ENCODE data around the gene PPM1H. TPM values are rescaled to one million over a fixed set of nuclear protein-coding genes. Genes with fewer than 3 reads are reported as not detected.

The PPM1H gene
- total and polyA plus RNA-seq, 2 of the 8 experiments (the other 6 are each of a cell fraction or from before 2014, with no cell fraction given), result 16.4 to 36.1 TPM

DNA sequence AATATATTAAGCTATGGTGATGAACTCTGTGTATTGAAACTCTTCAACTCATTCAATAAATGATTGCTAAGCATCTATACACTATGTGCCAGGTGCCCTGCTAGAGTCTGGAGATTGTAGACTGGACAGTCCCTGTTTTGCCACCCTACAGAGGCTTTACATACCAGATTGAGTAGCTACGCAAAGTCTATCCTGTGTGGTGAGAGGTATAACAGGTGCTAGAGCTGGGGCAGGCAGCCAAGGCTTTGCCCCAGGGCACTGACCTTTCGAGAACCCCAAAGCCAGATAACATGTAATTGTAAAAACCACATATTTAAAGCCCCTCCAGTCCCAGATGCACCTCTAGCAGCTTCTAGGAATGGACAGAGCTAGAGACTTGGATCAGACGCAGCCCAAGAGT is 52.8 kb downstream of the PPM1H start:
- CTCF ChIA-PET (ENCODE audit: partially characterized antibody), result interaction anchor here (0.7 to 1.5 kb wide), 7 partner anchors 10 to 167 kb away, joined by 3 to 6 read pairs (median 3); no protein-coding TSS in a partner anchor
- Histone ChIP-seq H3K56ac (replicated peaks; ENCODE audit: insufficient read length, low read depth, low read length) (no peak overlapping the region), H2BK5ac (ENCODE audit: low read depth, low read length) (no peak overlapping the region), H3K9me3 (ENCODE audit: insufficient read depth in 2 of 2, low read depth in 1 of 2, low read length in 1 of 2) (peaks cover 5% of the 10 kb centered on the region in 2 experiments; a peak in 2 of 4 replicates), H3K4me2 (ENCODE audit: insufficient read depth in 1 of 2, low read depth in 2 of 2, low read length in 2 of 2) (no peak overlapping the region), H4K8ac (ENCODE audit: extremely low read depth, insufficient read depth, low read length) (no peak overlapping the region), H3K4ac (replicated peaks; ENCODE audit: insufficient read length, low read depth, low read length) (peak overlapping the region; percentile 32), H3K27ac (ENCODE audit: low read depth, low read length) (no peak overlapping the region), H4K91ac (replicated peaks; ENCODE audit: insufficient read length, low read length) (no peak overlapping the region), H4K20me1 (replicated peaks in 1 of 2; ENCODE audit: control insufficient read depth in 1 of 2, insufficient read depth in 2 of 2, low read length in 2 of 2) (no peaks in the 10 kb centered on the region), H3K23me2 (ENCODE audit: low read depth, low read length) (no peaks in the 10 kb centered on the region), H3K4me3 (ENCODE audit: extremely low read depth in 1 of 4, insufficient read depth in 2 of 4, low read depth in 3 of 4, low read length in 4 of 4) (no peak overlapping the region), H2BK120ac (replicated peaks; ENCODE audit: low read depth, low read length) (no peak overlapping the region), H3K36me3 (ENCODE audit: control insufficient read depth in 2 of 4, insufficient read depth in 4 of 4, low read length in 3 of 4) (peaks cover 0 to 14% (median 0%) of the 10 kb centered on the region in 4 experiments; a peak in 3 of 8 replicates), H2BK15ac (ENCODE audit: low read length) (no peak overlapping the region), H2BK20ac (ENCODE audit: low read length) (no peak overlapping the region), H3K9ac (replicated peaks in 1 of 4; ENCODE audit: extremely low read depth in 1 of 4, low read depth in 3 of 4, low read length in 3 of 4) (no peak overlapping the region), H4K5ac (ENCODE audit: insufficient read length, low read depth, low read length) (no peak overlapping the region), H2BK12ac (ENCODE audit: low read depth, low read length) (no peak overlapping the region), H2AK5ac (ENCODE audit: low read depth, low read length) (no peak overlapping the region), H3K23ac (ENCODE audit: insufficient read length) (no peak overlapping the region), H3K79me1 (ENCODE audit: low read depth, low read length) (no peaks in the 10 kb centered on the region; the same call in 1 of the 2 replicates), H3K79me2 (ENCODE audit: control insufficient read depth in 1 of 2, insufficient read depth in 2 of 2, low read length in 2 of 2) (peaks cover 0 to 18% of the 10 kb centered on the region in 2 experiments; a peak in 2 of 4 replicates), H3K4me1 (replicated peaks in 1 of 4; ENCODE audit: control insufficient read depth in 3 of 4, insufficient read depth in 4 of 4, low read length in 3 of 4) (no peaks in the 10 kb centered on the region), H3K18ac (ENCODE audit: extremely low read depth, low read length) (no peak overlapping the region), H2AFZ (ENCODE audit: low read length) (no peak overlapping the region), H3K14ac (ENCODE audit: insufficient read length) (no peak overlapping the region), H3K27me3 (replicated peaks in 1 of 4; ENCODE audit: control insufficient read depth in 3 of 4, extremely low read depth in 1 of 4, insufficient read depth in 3 of 4, low read length in 3 of 4) (no peaks in the 10 kb centered on the region)
- POLR2A ChIA-PET (ENCODE audit: partially characterized antibody), result interaction anchor here (0.5 to 1.8 kb wide), 4 partner anchors 8 to 51 kb away, joined by 3 to 4 read pairs (median 4); no protein-coding TSS in a partner anchor
- DNase-seq (ENCODE audit: low read depth in 1 of 2, low spot score in 2 of 2), result no peak
- FAIRE-seq, result no peak
- whole genome bisulfite sequencing, 2 experiments (ENCODE audit: extremely low coverage in 1 of 2, insufficient coverage in 1 of 2, insufficient read length in 1 of 2, insufficient replicate concordance in 2 of 2, low coverage in 1 of 2, low lambda C conversion rate in 2 of 2, missing lambda C conversion rate in 1 of 2), result 89% methylated on average over 3 of the region's 3 CpGs; no CpG with 5 or more reads in 1 of the 2 experiments
- no peak for TF ChIP-seq PHF8 (conservative IDR thresholded peaks at IDR 0.05; ENCODE audit: low read depth, low read length)
